Stimulated activated CD8-positive, alpha-beta memory T cell treated with anti-CD3 and anti-CD28 coated beads, Interleukin-4, amount 100 ng/mL, for 48 hours (primary cell): ENCODE data around the gene CRADD.

ENCODE experiments used
- DNase-seq: peaks from one replicate; pipeline ENCODE4 v3.0.0-alpha.2; 2020

The CRADD gene

GRCh38 chr12:93819050-93819491 lies 141.9 kb downstream of the CRADD start:
- no peak for DNase-seq

GRCh38 chr12:93823616-93824391 lies 146.6 kb downstream of the CRADD start:
- DNase-seq, result no peak

GRCh38 chr12:93824514-93825500 lies 147.6 kb downstream of the CRADD start:
- no peak for DNase-seq

- no peak for DNase-seq
These were observed 148.3 kb downstream of the CRADD start for GRCh38 chr12:93825501-93825888.

GRCh38 chr12:93825931-93826555 lies 148.9 kb downstream of the CRADD start:
- no peak for DNase-seq

- no peak for DNase-seq
These were observed 150.0 kb downstream of the CRADD start for GRCh38 chr12:93827179-93827578.

GRCh38 chr12:93827669-93828068 lies 150.5 kb downstream of the CRADD start:
- DNase-seq, result no peak

- DNase-seq, result no peak
These were observed 151.8 kb downstream of the CRADD start for GRCh38 chr12:93829016-93829415.

- DNase-seq, result no peak
These were observed 154.2 kb downstream of the CRADD start for GRCh38 chr12:93831374-93831773.

GRCh38 chr12:93832131-93832530 lies 155.0 kb downstream of the CRADD start:
- DNase-seq, result no peak

GRCh38 chr12:93833946-93834345 lies 156.8 kb downstream of the CRADD start:
- DNase-seq, result no peak

- no peak for DNase-seq
These were observed 159.6 kb downstream of the CRADD start for GRCh38 chr12:93836620-93837260.

GRCh38 chr12:93838193-93838592 lies 161.0 kb downstream of the CRADD start:
- no peak for DNase-seq

- DNase-seq, result no peak
These were observed 161.9 kb downstream of the CRADD start for GRCh38 chr12:93839064-93839463.

GRCh38 chr12:93841671-93842070 lies 164.5 kb downstream of the CRADD start:
- no peak for DNase-seq

GRCh38 chr12:93844164-93844784 lies 167.1 kb downstream of the CRADD start:
- no peak for DNase-seq

- no peak for DNase-seq
These were observed 169.9 kb downstream of the CRADD start for GRCh38 chr12:93846936-93847516.

GRCh38 chr12:93847517-93848474 lies 170.6 kb downstream of the CRADD start:
- no peak for DNase-seq

- DNase-seq, result no peak
These were observed 171.4 kb downstream of the CRADD start for GRCh38 chr12:93848523-93849101.

GRCh38 chr12:93849946-93850345 lies 172.8 kb downstream of the CRADD start:
- no peak for DNase-seq
